Caco-2 (cell line): Measurements from ENCODE around the gene CDCA3. TPM values are rescaled to one million over a fixed set of nuclear protein-coding genes. Genes with fewer than 3 reads are reported as not detected.
A peak's percentile ranks its signal among the peaks of the same experiment; 100 is the strongest.

ENCODE experiments used
- BruUV-seq: library from RNA; stranded (reverse); fragments of 400-500 nt; replicated peaks from 2 replicates; lab custom pipeline; 2021; lab: Mats Ljungman, UMichigan
- CTCF ChIA-PET: fragments of 300-600 bp; sonication (Branson Sonifier 250); formaldehyde crosslinking; loops from one replicate; lab custom pipeline; 2022; ENCODE audit warnings: antibody characterized with exemption; lab: Charles Lee
- POLR2A ChIA-PET: fragments of 300-600 bp; sonication (Branson Sonifier 250); formaldehyde crosslinking; loops from one replicate; lab custom pipeline; 2022; ENCODE audit warnings: antibody characterized with exemption; lab: Charles Lee
- DNase-seq, 2 experiments: peaks; one replicate each; pipeline versions ENCODE4 v3.0.0 to v3.0.0-alpha.2; 2020 to 2022
- H3K27me3 ChIP-seq: replicated peaks from 2 replicates; pipeline ENCODE4 v1.6.0; 2011; ENCODE audit warnings: low read length; ENCODE audit not compliant: control insufficient read depth, insufficient read depth
- H3K36me3 ChIP-seq: 2 replicates; pipeline ENCODE4 v1.5.1; 2011; ENCODE audit warnings: low read length; ENCODE audit not compliant: control insufficient read depth, insufficient read depth
- H3K4me1 ChIP-seq: fragments of 250-450 bp; sonication (Bioruptor Pico); 2 replicates; pipeline ENCODE4 v1.5.1; 2020; ENCODE audit warnings: mild to moderate bottlenecking
- H3K4me3 ChIP-seq: 2 replicates; pipeline ENCODE4 v1.5.1; 2011; ENCODE audit warnings: low read depth, mild to moderate bottlenecking, control low read depth, low read length
- H3K9me3 ChIP-seq: fragments of 250-450 bp; sonication (Bioruptor Pico); 2 replicates; pipeline ENCODE4 v1.5.1; 2020; ENCODE audit warnings: mild to moderate bottlenecking, moderate library complexity
- H3K27ac Mint-ChIP-seq: one replicate; pipeline ENCODE4 v1.8.0; 2022; ENCODE audit warnings: mixed read lengths; ENCODE audit not compliant: unreplicated experiment
- H3K27me3 Mint-ChIP-seq: one replicate; pipeline ENCODE4 v1.8.0; 2022; ENCODE audit warnings: mixed read lengths; ENCODE audit not compliant: insufficient read depth, unreplicated experiment
- H3K36me3 Mint-ChIP-seq: one replicate; pipeline ENCODE4 v1.8.0; 2022; ENCODE audit warnings: mild to moderate bottlenecking, mixed read lengths; ENCODE audit not compliant: insufficient read depth, unreplicated experiment
- H3K4me1 Mint-ChIP-seq: one replicate; pipeline ENCODE4 v1.8.0; 2022; ENCODE audit warnings: low read depth, mixed read lengths; ENCODE audit not compliant: unreplicated experiment
- H3K4me3 Mint-ChIP-seq: one replicate; pipeline ENCODE4 v1.8.0; 2022; ENCODE audit warnings: mild to moderate bottlenecking, moderate library complexity, mixed read lengths; ENCODE audit not compliant: unreplicated experiment
- H3K9me3 Mint-ChIP-seq: one replicate; pipeline ENCODE4 v1.8.0; 2022; ENCODE audit warnings: mixed read lengths; ENCODE audit not compliant: unreplicated experiment
- intact Hi-C: fragments of 100-400 bp; cut with micrococcal nuclease; formaldehyde crosslinking; loops from one replicate; pipeline ENCODE4 v1.10.0; 2022; ENCODE audit not compliant: unreplicated experiment
- total RNA-seq: library from RNA; stranded (reverse); gene quantifications from 2 replicates; pipeline ENCODE4 v1.2.3, GENCODE V29; 2022
- TF ChIP-seq, protein P1 (sequence below), 2 experiments: fragments of 200-600 bp in 1 of 2; IDR thresholded peaks; 1 replicate in 1 of 2; 2 replicates in 1 of 2; pipeline versions ENCODE4 v1.5.1 to v1.8.0; 2011 to 2022; ENCODE audit warnings: antibody characterized with exemption in 1 of 2, control low read depth in 1 of 2, inconsistent platforms in 1 of 2, low read depth in 1 of 2, low read length in 1 of 2, mild to moderate bottlenecking in 1 of 2, moderate library complexity in 1 of 2; ENCODE audit not compliant: insufficient read depth in 1 of 2, severe bottlenecking in 1 of 2, unreplicated experiment in 1 of 2

Gene CDCA3
- total RNA-seq, 1 experiment from 2014 or later, result 147 TPM

DNA sequence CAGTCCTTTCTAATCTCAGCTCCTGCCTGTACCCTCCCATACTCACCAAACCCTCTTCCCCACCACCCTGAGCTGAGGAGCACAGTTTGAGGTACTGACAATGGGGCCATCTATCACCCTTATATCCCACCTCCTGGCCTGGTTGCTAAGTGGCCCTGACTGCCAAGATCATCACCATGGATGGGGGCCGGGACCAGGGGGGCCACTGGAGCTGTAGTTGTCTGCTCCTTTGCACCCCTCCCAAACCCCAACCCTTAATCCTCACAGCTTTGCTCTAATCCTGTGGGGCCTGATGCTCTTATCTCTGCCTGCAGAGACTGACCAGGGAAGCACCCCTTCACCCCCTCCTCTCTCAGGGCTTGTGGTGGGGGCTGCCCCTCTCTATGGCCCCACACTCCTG lies 10.8 kb downstream of the CDCA3 start:
- H3K9me3 ChIP-seq, result no peaks in the 10 kb centered on the region
- Mint-ChIP-seq H3K36me3 (peaks cover 43% of the 10 kb centered on the region), H3K27ac (no peak overlapping the region), H3K4me1 (peaks cover 21% of the 10 kb centered on the region), H3K27me3 (no peaks in the 10 kb centered on the region), H3K4me3 (no peak overlapping the region), H3K9me3 (no peaks in the 10 kb centered on the region)
- intact Hi-C loops, result no loop called here
- BruUV-seq, result no TSS peak
- peaks cover 23% of the 10 kb centered on the region for H3K4me1 ChIP-seq
- TF ChIP-seq, protein P1, sequence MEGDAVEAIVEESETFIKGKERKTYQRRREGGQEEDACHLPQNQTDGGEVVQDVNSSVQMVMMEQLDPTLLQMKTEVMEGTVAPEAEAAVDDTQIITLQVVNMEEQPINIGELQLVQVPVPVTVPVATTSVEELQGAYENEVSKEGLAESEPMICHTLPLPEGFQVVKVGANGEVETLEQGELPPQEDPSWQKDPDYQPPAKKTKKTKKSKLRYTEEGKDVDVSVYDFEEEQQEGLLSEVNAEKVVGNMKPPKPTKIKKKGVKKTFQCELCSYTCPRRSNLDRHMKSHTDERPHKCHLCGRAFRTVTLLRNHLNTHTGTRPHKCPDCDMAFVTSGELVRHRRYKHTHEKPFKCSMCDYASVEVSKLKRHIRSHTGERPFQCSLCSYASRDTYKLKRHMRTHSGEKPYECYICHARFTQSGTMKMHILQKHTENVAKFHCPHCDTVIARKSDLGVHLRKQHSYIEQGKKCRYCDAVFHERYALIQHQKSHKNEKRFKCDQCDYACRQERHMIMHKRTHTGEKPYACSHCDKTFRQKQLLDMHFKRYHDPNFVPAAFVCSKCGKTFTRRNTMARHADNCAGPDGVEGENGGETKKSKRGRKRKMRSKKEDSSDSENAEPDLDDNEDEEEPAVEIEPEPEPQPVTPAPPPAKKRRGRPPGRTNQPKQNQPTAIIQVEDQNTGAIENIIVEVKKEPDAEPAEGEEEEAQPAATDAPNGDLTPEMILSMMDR (IDR thresholded peaks at IDR 0.05; ENCODE audit: insufficient read depth in 1 of 2, low read depth in 1 of 2, low read length in 1 of 2, severe bottlenecking in 1 of 2, unreplicated experiment in 1 of 2), result no peak
- H3K4me3 ChIP-seq, result no peak overlapping the region
- ChIA-PET POLR2A (interaction anchor here (1.4 to 5.1 kb wide), 2 partner anchors 12 to 87 kb away, joined by 5 to 28 read pairs; partner anchors contain the start of genes CDCA3, MLF2 and USP5), CTCF (interaction anchor here (0.6 to 2.3 kb wide), 3 partner anchors 12 to 24 kb away, joined by 3 to 8 read pairs (median 3); partner anchors contain the start of gene USP5)
- H3K36me3 ChIP-seq, result no peaks in the 10 kb centered on the region
- no peaks in the 10 kb centered on the region for H3K27me3 ChIP-seq
- DNase-seq, result no peak

DNA sequence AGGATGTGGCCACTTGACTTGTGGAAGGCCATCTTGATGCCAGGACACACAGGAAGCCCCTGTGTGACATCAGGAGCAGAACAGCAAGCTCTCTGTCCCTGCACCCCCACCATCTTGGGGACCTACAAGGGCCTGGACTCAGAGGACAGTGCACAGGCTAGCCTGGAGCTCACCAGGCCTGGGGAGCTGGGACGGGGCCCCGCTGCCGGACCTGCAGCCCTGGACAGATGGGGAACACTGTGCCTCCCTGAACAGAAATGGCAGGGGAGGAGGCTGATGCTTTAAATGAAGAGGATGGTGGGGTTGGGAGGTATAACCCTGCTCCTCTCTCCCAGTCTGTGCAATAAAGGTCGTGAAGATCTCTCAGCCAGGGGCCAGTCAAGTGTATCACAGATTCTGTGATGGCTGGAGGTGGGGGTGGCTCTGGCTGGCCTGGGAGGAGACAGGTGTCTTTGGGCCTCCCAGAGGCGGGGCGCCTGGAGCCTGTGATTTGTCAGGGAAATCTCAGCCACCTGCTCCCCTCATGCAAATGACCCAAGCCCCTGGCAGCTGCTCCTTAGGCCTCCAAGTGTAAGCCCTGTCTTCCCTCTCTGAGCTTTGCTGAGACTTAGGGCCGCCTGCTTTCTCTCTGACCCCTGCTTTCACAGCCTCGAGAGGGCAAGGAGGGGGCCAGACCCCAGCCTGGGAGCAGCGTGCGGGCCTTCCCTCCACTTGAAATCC lies 11.4 kb downstream of the CDCA3 start:
- POLR2A ChIA-PET, result interaction anchor here (1.4 to 5.1 kb wide), 2 partner anchors 13 to 86 kb away, joined by 5 to 28 read pairs; partner anchors contain the start of genes CDCA3, MLF2 and USP5
- Mint-ChIP-seq H3K9me3 (no peaks in the 10 kb centered on the region), H3K36me3 (peaks cover 43% of the 10 kb centered on the region), H3K4me1 (peaks cover 23% of the 10 kb centered on the region), H3K27me3 (no peaks in the 10 kb centered on the region), H3K27ac (no peak overlapping the region), H3K4me3 (no peak overlapping the region)
- Histone ChIP-seq H3K27me3 (no peaks in the 10 kb centered on the region), H3K4me1 (peaks cover 23% of the 10 kb centered on the region), H3K9me3 (no peaks in the 10 kb centered on the region), H3K4me3 (no peak overlapping the region), H3K36me3 (no peaks in the 10 kb centered on the region)
- peak in 1 of 2 experiments; percentile 59 for DNase-seq
- TF ChIP-seq, protein P1 (IDR thresholded peaks at IDR 0.05; ENCODE audit: insufficient read depth in 1 of 2, low read depth in 1 of 2, low read length in 1 of 2, severe bottlenecking in 1 of 2, unreplicated experiment in 1 of 2), result no peak
- no TSS peak for BruUV-seq
- CTCF ChIA-PET, result interaction anchor here (0.8 to 2.3 kb wide), 3 partner anchors 11 to 15 kb away, joined by 3 to 8 read pairs (median 4); partner anchors contain the start of gene USP5
- intact Hi-C loops, result no loop called here

DNA sequence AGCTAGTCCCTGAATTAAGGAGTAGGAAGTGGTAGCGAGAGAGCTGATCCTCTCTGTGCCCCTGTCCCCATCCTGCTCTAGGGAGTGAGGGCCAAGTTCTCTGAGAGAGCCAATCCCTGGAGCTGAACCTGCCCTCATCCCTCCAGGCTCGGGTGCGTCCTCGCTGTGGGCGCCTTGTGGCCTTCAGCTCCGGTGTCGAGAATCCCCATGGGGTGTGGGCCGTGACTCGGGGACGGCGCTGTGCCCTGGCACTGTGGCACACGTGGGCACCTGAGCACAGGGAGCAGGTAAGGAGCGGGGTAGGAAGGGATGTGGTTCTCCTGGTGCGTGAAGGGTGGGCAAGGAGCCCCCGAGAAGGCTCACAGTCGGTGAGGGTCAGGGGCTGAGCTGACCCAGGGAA lies 12.2 kb downstream of the CDCA3 start:
- no peak overlapping the region for H3K27ac Mint-ChIP-seq

More for the DNA sequence above, 12.2 kb downstream of the CDCA3 start:
- H3K36me3 Mint-ChIP-seq, result peaks cover 44% of the 10 kb centered on the region
- H3K27me3 Mint-ChIP-seq, result no peaks in the 10 kb centered on the region
- no peak for DNase-seq
- H3K4me3 Mint-ChIP-seq, result no peak overlapping the region
- no peaks in the 10 kb centered on the region for H3K9me3 ChIP-seq
- no TSS peak for BruUV-seq
- peaks cover 20% of the 10 kb centered on the region for H3K4me1 Mint-ChIP-seq
- intact Hi-C loops, result no loop called here
- ChIA-PET POLR2A (no interaction called here), CTCF (interaction anchor here (0.8 to 2.3 kb wide), 2 partner anchors 10 to 13 kb away, joined by 4 to 8 read pairs; partner anchors contain the start of gene USP5)
- H3K4me1 ChIP-seq, result peaks cover 23% of the 10 kb centered on the region
- no peaks in the 10 kb centered on the region for H3K9me3 Mint-ChIP-seq
- TF ChIP-seq, protein P1 (IDR thresholded peaks at IDR 0.05; ENCODE audit: insufficient read depth in 1 of 2, low read depth in 1 of 2, low read length in 1 of 2, severe bottlenecking in 1 of 2, unreplicated experiment in 1 of 2), result no peak
- H3K27me3 ChIP-seq, result no peaks in the 10 kb centered on the region
- no peak overlapping the region for H3K4me3 ChIP-seq
- no peaks in the 10 kb centered on the region for H3K36me3 ChIP-seq
